GM12873 (cell line): ENCODE data around the gene ADARB2.

Experiments
- CTCF ChIP-seq: IDR thresholded peaks from 2 replicates; pipeline ENCODE4 v1.5.1; 2012; ENCODE audit warnings: low read depth, mild to moderate bottlenecking, moderate library complexity, low read length, control low read depth; ENCODE audit not compliant: insufficient read depth; ENCODE audit errors: missing control alignments

Gene ADARB2

GRCh38 chr10:1485357-1485756 lies 252.0 kb downstream of the ADARB2 start:
- TF ChIP-seq CTCF = no peak

GRCh38 chr10:1483826-1484225 lies 253.5 kb downstream of the ADARB2 start:
- no peak for TF ChIP-seq CTCF

GRCh38 chr10:1483246-1483645 lies 254.1 kb downstream of the ADARB2 start:
- TF ChIP-seq CTCF = no peak

GRCh38 chr10:1477578-1477977 lies 259.7 kb downstream of the ADARB2 start:
- TF ChIP-seq CTCF = no peak

- no peak for TF ChIP-seq CTCF
These were observed 260.9 kb downstream of the ADARB2 start for GRCh38 chr10:1476455-1476803.

- TF ChIP-seq CTCF = no peak
These were observed 261.4 kb downstream of the ADARB2 start for GRCh38 chr10:1475771-1476454.

- no peak for TF ChIP-seq CTCF
These were observed 262.2 kb downstream of the ADARB2 start for GRCh38 chr10:1475098-1475591.
